K562 (cell line): ENCODE results near the gene BRD7. TPM values are rescaled to one million over a fixed set of nuclear protein-coding genes. Genes with fewer than 3 reads are reported as not detected.

Experiments used
- ATAC-seq: fragments of 200-7000 bp; cut with Tn5 transposase; 3 replicates; pipeline ENCODE4 v1.9.1; 2020; ENCODE audit warnings: moderate library complexity
- BruUV-seq: library from RNA; stranded (reverse); fragments of 400-500 nt; replicated peaks from 2 replicates; lab custom pipeline; 2021; lab: Mats Ljungman, UMichigan
- CTCF ChIA-PET: fragments of 300-600 bp; formaldehyde crosslinking; extraction: SDS; loops from one replicate; lab custom pipeline; 2021; ENCODE audit warnings: low intra/inter-chr PET ratio; lab: Yijun Ruan, JAX
- POLR2A ChIA-PET: fragments of 300-600, 350-650 bp; sonication (Branson Sonifier 250); formaldehyde crosslinking; extraction: SDS; loops from one replicate; lab custom pipeline; 2021; ENCODE audit warnings: antibody characterized with exemption, inconsistent platforms; lab: Yijun Ruan, JAX
- DNase-seq, 4 experiments: peaks; one replicate each; pipeline versions ENCODE4 v3.0.0 to v3.0.0-alpha.2; 2011 to 2018; ENCODE audit warnings: low spot score in 3 of 4, mixed read lengths in 3 of 4; ENCODE audit errors: extremely low read depth in 1 of 4
- FAIRE-seq: peaks from 2 replicates; lab custom pipeline; 2011; peaks lifted over from hg19 to GRCh38; lab: Jason Lieb, UNC
- H2AFZ ChIP-seq: 2 replicates; pipeline ENCODE4 v1.6.0; 2011; ENCODE audit warnings: low read depth, low read length, control low read depth, inconsistent platforms
- H3K27ac ChIP-seq: fragments of 200-600 bp; 3 replicates; pipeline ENCODE4 v1.8.0; 2011; ENCODE audit warnings: low read depth, mild to moderate bottlenecking, control low read depth, inconsistent platforms, low read length, moderate library complexity, mixed read lengths; ENCODE audit errors: extremely low read depth
- H3K27me3 ChIP-seq, 2 experiments: fragments of 300-600 bp in 1 of 2; 2 replicates in 1 of 2; 3 replicates in 1 of 2; pipeline versions ENCODE4 v1.6.0 to v1.8.0; 2011; ENCODE audit warnings: inconsistent platforms in 2 of 2, low read length in 2 of 2, mild to moderate bottlenecking in 1 of 2, mixed read lengths in 1 of 2, moderate library complexity in 1 of 2; ENCODE audit not compliant: control insufficient read depth in 2 of 2, insufficient read depth in 2 of 2
- H3K36me3 ChIP-seq: fragments of 300-600 bp; 3 replicates; pipeline ENCODE4 v1.8.0; 2011; ENCODE audit warnings: mild to moderate bottlenecking, low read length, inconsistent platforms; ENCODE audit not compliant: control insufficient read depth, insufficient read depth
- H3K4me1 ChIP-seq, 2 experiments: fragments of 200-600 bp in 1 of 2; replicated peaks in 1 of 2; 2 replicates in 1 of 2; 3 replicates in 1 of 2; pipeline versions ENCODE4 v1.5.1 to v1.8.0; 2011; ENCODE audit warnings: inconsistent platforms in 2 of 2, low read length in 2 of 2, mild to moderate bottlenecking in 1 of 2, mixed read lengths in 1 of 2, moderate library complexity in 1 of 2; ENCODE audit not compliant: control insufficient read depth in 2 of 2, insufficient read depth in 2 of 2
- H3K4me2 ChIP-seq: 2 replicates; pipeline ENCODE4 v1.6.1; 2011; ENCODE audit warnings: low read length, control low read depth, inconsistent platforms, mixed read lengths; ENCODE audit not compliant: insufficient read depth
- H3K4me3 ChIP-seq: fragments of 200-600 bp; sonication (generic), shearing (Covaris generic); 2 replicates; pipeline ENCODE4 v1.5.1; 2016; ENCODE audit warnings: control low read depth, inconsistent platforms
- H3K79me2 ChIP-seq: fragments of 200-600 bp; 3 replicates; pipeline ENCODE4 v1.8.0; 2011; ENCODE audit warnings: low read length, inconsistent platforms; ENCODE audit not compliant: control insufficient read depth, insufficient read depth
- H3K9ac ChIP-seq, 2 experiments: 2 replicates each; pipeline versions ENCODE4 v1.6.0 to v1.6.1; 2011; ENCODE audit warnings: low read depth in 2 of 2, low read length in 2 of 2, control low read depth in 1 of 2, inconsistent platforms in 1 of 2, mild to moderate bottlenecking in 1 of 2, mixed read lengths in 1 of 2; ENCODE audit not compliant: insufficient read depth in 1 of 2
- H3K9me1 ChIP-seq: one replicate; pipeline ENCODE4 v1.6.0; 2011; ENCODE audit warnings: inconsistent platforms, mild to moderate bottlenecking, low read length, moderate library complexity; ENCODE audit not compliant: control insufficient read depth, insufficient read depth
- H3K9me3 ChIP-seq: replicated peaks from 2 replicates; pipeline ENCODE4 v1.5.1; 2011; ENCODE audit warnings: low read depth, low read length, inconsistent platforms; ENCODE audit not compliant: control insufficient read depth, insufficient read depth
- H4K20me1 ChIP-seq: replicated peaks from 2 replicates; pipeline ENCODE4 v1.6.1; 2011; ENCODE audit warnings: low read length, inconsistent platforms, mixed read lengths; ENCODE audit not compliant: control insufficient read depth, insufficient read depth
- FOXP1 ChIP-seq: sonication (generic); formaldehyde crosslinking; IDR thresholded peaks from 2 replicates; pipeline ENCODE4 v1.8.0; 2022; ENCODE audit warnings: mild to moderate bottlenecking, missing genetic modification reagents
- POLR2A ChIP-seq: fragments of 450-650 bp; conservative IDR thresholded peaks from 2 replicates; pipeline ENCODE4 v1.6.1; 2016
- POLR2G ChIP-seq: fragments of 200-400 bp; formaldehyde crosslinking; IDR thresholded peaks from 2 replicates; pipeline ENCODE4 v1.6.1; 2017; ENCODE audit warnings: low read depth, mild to moderate bottlenecking, antibody characterized with exemption, low read length, moderate library complexity
- STAG1 ChIP-seq: sonication (generic); formaldehyde crosslinking; IDR thresholded peaks from 2 replicates; pipeline ENCODE4 v1.5.0; 2020; ENCODE audit warnings: missing genetic modification reagents, borderline replicate concordance
- WGBS: fragments of 100-300 bp; shearing (Covaris generic); methylation state at CpG from one replicate; pipeline ENCODE4 v1.1.6; 2016; ENCODE audit warnings: low coverage, mixed read lengths; ENCODE audit not compliant: insufficient coverage; ENCODE audit errors: missing lambda C conversion rate; 5-methylcytosine and 5-hydroxymethylcytosine counted together
- in situ Hi-C: fragments of 300-500 bp; cut with MboI; formaldehyde crosslinking; loops from 4 replicates; pipeline ENCODE4 v1.15.0; 2018; ENCODE audit warnings: inconsistent platforms, mixed read lengths
- intact Hi-C: fragments of 100-400 bp; cut with micrococcal nuclease; formaldehyde crosslinking; loops from 2 replicates; pipeline ENCODE4 v1.14.2; 2022
- polyA plus RNA-seq, 8 experiments: library from polyadenylated mRNA; depleted of rRNA in 4 of 8; stranded (reverse) in 5 of 8; unstranded in 3 of 8; fragments of >200 nt; fragmentation: Nextera tagmentation in 2 of 8; fragmentation: Illumina TruSeq in 1 of 8; extraction: Ambion mirVana in 2 of 8; extraction: Trizol in 1 of 8; gene quantifications; 2 replicates each; pipeline versions ENCODE4 v1.2.1 to v1.2.3, GENCODE V29; 2011 to 2014; ENCODE audit warnings: inconsistent platforms in 1 of 8, missing spikeins in 1 of 8
- total RNA-seq, 7 experiments: library from RNA; depleted of rRNA in 6 of 7; stranded (reverse); fragments of >200 nt in 6 of 7; fragmentation: Illumina TruSeq in 2 of 7; extraction: Trizol in 2 of 7; gene quantifications; 2 replicates each; pipeline versions ENCODE4 v1.2.1 to v1.2.3, GENCODE V29; 2011 to 2021; ENCODE audit warnings: low replicate concordance in 1 of 7
- TF ChIP-seq, protein P1 (sequence below): sonication (generic); formaldehyde crosslinking; IDR thresholded peaks from 2 replicates; pipeline ENCODE4 v1.8.0; 2022; ENCODE audit warnings: mild to moderate bottlenecking, missing genetic modification reagents, borderline replicate concordance
- TF ChIP-seq, protein P2 (sequence below): fragments of 450-650 bp; conservative IDR thresholded peaks from 2 replicates; pipeline ENCODE4 v1.6.1; 2016; ENCODE audit warnings: missing genetic modification characterization, low read depth, mild to moderate bottlenecking, control low read depth, missing compliant biosample characterization
- TF ChIP-seq, protein P3 (sequence below): sonication (generic); formaldehyde crosslinking; IDR thresholded peaks from 2 replicates; pipeline ENCODE4 v1.8.0; 2022; ENCODE audit warnings: mild to moderate bottlenecking, missing genetic modification reagents

BRD7 gene
- total and polyA plus RNA-seq, 9 of the 15 experiments (the other 6 are each of a cell fraction or from before 2014, with no cell fraction given) = 20.6 to 101 (median 68.7) TPM

DNA sequence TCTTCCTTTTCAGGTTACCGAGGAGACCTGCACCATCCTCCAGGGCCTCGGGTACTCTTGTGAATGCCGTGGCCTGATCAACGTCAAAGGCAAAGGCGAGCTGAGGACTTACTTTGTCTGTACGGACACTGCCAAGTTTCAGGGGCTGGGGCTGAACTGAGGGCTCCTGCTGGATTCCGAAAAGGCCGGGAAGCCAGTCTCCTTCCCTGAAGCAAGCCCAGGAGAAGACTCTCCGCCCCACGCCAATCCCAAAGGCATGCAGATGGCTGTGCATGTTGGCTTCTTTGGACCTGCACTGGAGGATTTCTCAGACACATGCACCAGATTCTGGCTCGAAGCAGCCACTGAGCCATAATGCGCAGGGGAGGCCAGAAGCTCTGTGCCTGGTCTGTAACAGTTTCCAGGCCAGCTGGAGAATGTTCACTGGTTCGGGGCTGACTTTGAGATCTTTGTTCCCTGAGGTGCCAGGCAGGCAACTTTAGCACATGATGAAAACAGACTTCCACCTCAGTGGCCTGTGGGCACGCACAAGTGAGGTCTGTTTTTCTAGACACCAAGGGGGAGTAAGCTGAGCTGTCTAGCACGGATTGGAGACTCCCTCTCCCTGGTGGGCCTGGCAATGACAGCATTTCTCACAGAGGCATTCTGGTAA is 53.3 kb downstream of the BRD7 start:
- peaks cover 96% of the 10 kb centered on the region for H3K36me3 ChIP-seq

More for the DNA sequence above, 53.3 kb downstream of the BRD7 start:
- BruUV-seq = TSS peak; percentile 16
- DNase-seq (no peak), ATAC-seq (no peak), FAIRE-seq (no peak)
- H3K4me3 ChIP-seq = no peak overlapping the region
- H3K4me1 ChIP-seq = peaks cover 0 to 10% of the 10 kb centered on the region in 2 experiments; a peak in 2 of 5 replicates
- no peaks in the 10 kb centered on the region for H3K79me2 ChIP-seq
- no peak overlapping the region for H3K27ac ChIP-seq
- CTCF ChIA-PET = no interaction called here
- no peaks in the 10 kb centered on the region for H3K9me3 ChIP-seq
- POLR2A ChIA-PET = interaction anchor here (0.7 to 1.1 kb wide), 3 partner anchors 9 to 43 kb away, joined by 3 to 4 read pairs (median 3); no protein-coding TSS in a partner anchor
- no peaks in the 10 kb centered on the region for H3K9me1 ChIP-seq
- 90% methylated on average over 15 of the region's 15 CpGs for WGBS
- in situ Hi-C loops = no loop called here
- H4K20me1 ChIP-seq = no peaks in the 10 kb centered on the region; the same call in 1 of the 2 replicates
- H3K9ac ChIP-seq = no peak overlapping the region
- no peaks in the 10 kb centered on the region for H3K27me3 ChIP-seq
- no peak overlapping the region for H2AFZ ChIP-seq
- TF ChIP-seq POLR2G = 0 out of 2 replicates have a peak, but pooled peaks have one; percentile 31
- no peak for TF ChIP-seq STAG1 (CRISPR knock-in tag)
- peak; percentile 30; the same call in 1 of the 2 replicates for TF ChIP-seq POLR2A
- TF ChIP-seq, protein P1, sequence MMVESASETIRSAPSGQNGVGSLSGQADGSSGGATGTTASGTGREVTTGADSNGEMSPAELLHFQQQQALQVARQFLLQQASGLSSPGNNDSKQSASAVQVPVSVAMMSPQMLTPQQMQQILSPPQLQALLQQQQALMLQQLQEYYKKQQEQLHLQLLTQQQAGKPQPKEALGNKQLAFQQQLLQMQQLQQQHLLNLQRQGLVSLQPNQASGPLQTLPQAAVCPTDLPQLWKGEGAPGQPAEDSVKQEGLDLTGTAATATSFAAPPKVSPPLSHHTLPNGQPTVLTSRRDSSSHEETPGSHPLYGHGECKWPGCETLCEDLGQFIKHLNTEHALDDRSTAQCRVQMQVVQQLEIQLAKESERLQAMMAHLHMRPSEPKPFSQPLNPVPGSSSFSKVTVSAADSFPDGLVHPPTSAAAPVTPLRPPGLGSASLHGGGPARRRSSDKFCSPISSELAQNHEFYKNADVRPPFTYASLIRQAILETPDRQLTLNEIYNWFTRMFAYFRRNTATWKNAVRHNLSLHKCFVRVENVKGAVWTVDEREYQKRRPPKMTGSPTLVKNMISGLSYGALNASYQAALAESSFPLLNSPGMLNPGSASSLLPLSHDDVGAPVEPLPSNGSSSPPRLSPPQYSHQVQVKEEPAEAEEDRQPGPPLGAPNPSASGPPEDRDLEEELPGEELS (CRISPR knock-in tag) = no peak
- TF ChIP-seq, protein P2, sequence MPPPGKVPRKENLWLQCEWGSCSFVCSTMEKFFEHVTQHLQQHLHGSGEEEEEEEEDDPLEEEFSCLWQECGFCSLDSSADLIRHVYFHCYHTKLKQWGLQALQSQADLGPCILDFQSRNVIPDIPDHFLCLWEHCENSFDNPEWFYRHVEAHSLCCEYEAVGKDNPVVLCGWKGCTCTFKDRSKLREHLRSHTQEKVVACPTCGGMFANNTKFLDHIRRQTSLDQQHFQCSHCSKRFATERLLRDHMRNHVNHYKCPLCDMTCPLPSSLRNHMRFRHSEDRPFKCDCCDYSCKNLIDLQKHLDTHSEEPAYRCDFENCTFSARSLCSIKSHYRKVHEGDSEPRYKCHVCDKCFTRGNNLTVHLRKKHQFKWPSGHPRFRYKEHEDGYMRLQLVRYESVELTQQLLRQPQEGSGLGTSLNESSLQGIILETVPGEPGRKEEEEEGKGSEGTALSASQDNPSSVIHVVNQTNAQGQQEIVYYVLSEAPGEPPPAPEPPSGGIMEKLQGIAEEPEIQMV (tag) = no peak
- TF ChIP-seq, protein P3, sequence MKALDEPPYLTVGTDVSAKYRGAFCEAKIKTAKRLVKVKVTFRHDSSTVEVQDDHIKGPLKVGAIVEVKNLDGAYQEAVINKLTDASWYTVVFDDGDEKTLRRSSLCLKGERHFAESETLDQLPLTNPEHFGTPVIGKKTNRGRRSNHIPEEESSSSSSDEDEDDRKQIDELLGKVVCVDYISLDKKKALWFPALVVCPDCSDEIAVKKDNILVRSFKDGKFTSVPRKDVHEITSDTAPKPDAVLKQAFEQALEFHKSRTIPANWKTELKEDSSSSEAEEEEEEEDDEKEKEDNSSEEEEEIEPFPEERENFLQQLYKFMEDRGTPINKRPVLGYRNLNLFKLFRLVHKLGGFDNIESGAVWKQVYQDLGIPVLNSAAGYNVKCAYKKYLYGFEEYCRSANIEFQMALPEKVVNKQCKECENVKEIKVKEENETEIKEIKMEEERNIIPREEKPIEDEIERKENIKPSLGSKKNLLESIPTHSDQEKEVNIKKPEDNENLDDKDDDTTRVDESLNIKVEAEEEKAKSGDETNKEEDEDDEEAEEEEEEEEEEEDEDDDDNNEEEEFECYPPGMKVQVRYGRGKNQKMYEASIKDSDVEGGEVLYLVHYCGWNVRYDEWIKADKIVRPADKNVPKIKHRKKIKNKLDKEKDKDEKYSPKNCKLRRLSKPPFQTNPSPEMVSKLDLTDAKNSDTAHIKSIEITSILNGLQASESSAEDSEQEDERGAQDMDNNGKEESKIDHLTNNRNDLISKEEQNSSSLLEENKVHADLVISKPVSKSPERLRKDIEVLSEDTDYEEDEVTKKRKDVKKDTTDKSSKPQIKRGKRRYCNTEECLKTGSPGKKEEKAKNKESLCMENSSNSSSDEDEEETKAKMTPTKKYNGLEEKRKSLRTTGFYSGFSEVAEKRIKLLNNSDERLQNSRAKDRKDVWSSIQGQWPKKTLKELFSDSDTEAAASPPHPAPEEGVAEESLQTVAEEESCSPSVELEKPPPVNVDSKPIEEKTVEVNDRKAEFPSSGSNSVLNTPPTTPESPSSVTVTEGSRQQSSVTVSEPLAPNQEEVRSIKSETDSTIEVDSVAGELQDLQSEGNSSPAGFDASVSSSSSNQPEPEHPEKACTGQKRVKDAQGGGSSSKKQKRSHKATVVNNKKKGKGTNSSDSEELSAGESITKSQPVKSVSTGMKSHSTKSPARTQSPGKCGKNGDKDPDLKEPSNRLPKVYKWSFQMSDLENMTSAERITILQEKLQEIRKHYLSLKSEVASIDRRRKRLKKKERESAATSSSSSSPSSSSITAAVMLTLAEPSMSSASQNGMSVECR (CRISPR knock-in tag) = no peak
- TF ChIP-seq FOXP1 (CRISPR knock-in tag) = no peak
- intact Hi-C loops = no loop called here
- no peak overlapping the region for H3K4me2 ChIP-seq
